IMR-90 (cell line): Measurements from ENCODE around the gene PLEKHH1. TPM values are rescaled to one million over a fixed set of nuclear protein-coding genes. Genes with fewer than 3 reads are reported as not detected.
"Not testable (repeated sequence)": the region's sequence is repeated elsewhere in the genome, so short reads cannot be mapped to it uniquely, and the experiment has no call there.

ENCODE experiments used
- ATAC-seq: fragments of 200-7000 bp; cut with Tn5 transposase; 2 replicates; pipeline ENCODE4 v1.9.1; 2020; ENCODE audit warnings: low read depth, mild to moderate bottlenecking, moderate library complexity
- BruUV-seq: library from RNA; stranded (reverse); fragments of 400-500 nt; replicated peaks from 2 replicates; lab custom pipeline; 2021; lab: Mats Ljungman, UMichigan
- CTCF ChIA-PET: fragments of 300-600 bp; formaldehyde crosslinking; extraction: SDS; loops from one replicate; lab custom pipeline; 2021; ENCODE audit warnings: antibody characterized with exemption; lab: Yijun Ruan, JAX
- POLR2A ChIA-PET: fragments of 300-600 bp; sonication (Branson Sonifier 250); formaldehyde crosslinking; loops from one replicate; lab custom pipeline; 2022; ENCODE audit warnings: antibody characterized with exemption; ENCODE audit not compliant: unreplicated experiment; lab: Charles Lee
- DNase-seq: peaks from one replicate; pipeline ENCODE4 v3.0.0; 2013
- H2AFZ ChIP-seq: replicated peaks from 2 replicates; pipeline ENCODE3; 2013; ENCODE audit warnings: low read length, mild to moderate bottlenecking; ENCODE audit not compliant: poor library complexity
- H2AK5ac ChIP-seq: 2 replicates; pipeline ENCODE4 v1.6.1; 2013; ENCODE audit warnings: low read depth, low read length, inconsistent platforms
- H2AK9ac ChIP-seq: replicated peaks from 2 replicates; pipeline ENCODE3; 2013; ENCODE audit warnings: mild to moderate bottlenecking, low read depth, low read length, moderate library complexity; ENCODE audit not compliant: poor library complexity
- H2BK120ac ChIP-seq: 2 replicates; pipeline ENCODE4 v1.6.1; 2013; ENCODE audit warnings: low read depth, low read length, inconsistent platforms
- H2BK15ac ChIP-seq: 3 replicates; pipeline ENCODE4 v1.6.1; 2013; ENCODE audit warnings: low read depth, low read length, inconsistent platforms
- H2BK20ac ChIP-seq: 2 replicates; pipeline ENCODE4 v1.6.1; 2013; ENCODE audit warnings: low read depth, mild to moderate bottlenecking, inconsistent platforms, low read length, moderate library complexity
- H2BK5ac ChIP-seq: 2 replicates; pipeline ENCODE4 v1.6.1; 2013; ENCODE audit warnings: mild to moderate bottlenecking, low read depth, low read length, inconsistent platforms; ENCODE audit not compliant: poor library complexity, severe bottlenecking
- H3K14ac ChIP-seq: replicated peaks from 2 replicates; pipeline ENCODE4 v1.6.1; 2013; ENCODE audit warnings: low read depth, low read length, inconsistent platforms
- H3K18ac ChIP-seq: 2 replicates; pipeline ENCODE4 v1.6.1; 2013; ENCODE audit warnings: low read depth, low read length, control low read depth
- H3K23ac ChIP-seq: 2 replicates; pipeline ENCODE4 v1.6.1; 2013; ENCODE audit warnings: low read depth, low read length, inconsistent platforms
- H3K27ac ChIP-seq: 2 replicates; pipeline ENCODE4 v1.5.1; 2013; ENCODE audit warnings: mild to moderate bottlenecking, control low read depth, low read length; ENCODE audit not compliant: insufficient read depth
- H3K27me3 ChIP-seq: 2 replicates; pipeline ENCODE4 v1.6.1; 2013; ENCODE audit warnings: low read length; ENCODE audit not compliant: control insufficient read depth, insufficient read depth
- H3K36me3 ChIP-seq: 2 replicates; pipeline ENCODE4 v1.6.1; 2013; ENCODE audit warnings: low read length, mixed read lengths; ENCODE audit not compliant: control insufficient read depth, insufficient read depth
- H3K4ac ChIP-seq: 2 replicates; pipeline ENCODE4 v1.6.1; 2013; ENCODE audit warnings: low read depth, low read length, inconsistent platforms
- H3K4me1 ChIP-seq: 2 replicates; pipeline ENCODE4 v1.6.1; 2013; ENCODE audit warnings: low read length, mixed read lengths; ENCODE audit not compliant: control insufficient read depth, insufficient read depth
- H3K4me2 ChIP-seq: 2 replicates; pipeline ENCODE4 v1.6.1; 2013; ENCODE audit warnings: low read depth, mild to moderate bottlenecking, control low read depth, low read length, moderate library complexity
- H3K4me3 ChIP-seq: 2 replicates; pipeline ENCODE4 v1.5.1; 2013; ENCODE audit warnings: low read depth, mild to moderate bottlenecking, control low read depth, low read length, moderate library complexity; ENCODE audit not compliant: insufficient read depth
- H3K56ac ChIP-seq: 2 replicates; pipeline ENCODE4 v1.6.1; 2013; ENCODE audit warnings: low read length, inconsistent platforms; ENCODE audit not compliant: insufficient read depth; ENCODE audit errors: extremely low read depth
- H3K79me1 ChIP-seq, 2 experiments: 2 replicates each; pipeline ENCODE4 v1.6.1; 2013; ENCODE audit warnings: low read length in 2 of 2, inconsistent platforms in 1 of 2, low read depth in 1 of 2
- H3K9ac ChIP-seq: 2 replicates; pipeline ENCODE4 v1.6.1; 2013; ENCODE audit warnings: low read depth, low read length, control low read depth
- H3K9me1 ChIP-seq: 2 replicates; pipeline ENCODE4 v1.6.1; 2013; ENCODE audit warnings: low read length, inconsistent platforms; ENCODE audit not compliant: insufficient read depth
- H3K9me3 ChIP-seq: 2 replicates; pipeline ENCODE4 v1.6.1; 2013; ENCODE audit warnings: low read length; ENCODE audit not compliant: control insufficient read depth, insufficient read depth
- H4K20me1 ChIP-seq: 2 replicates; pipeline ENCODE4 v1.6.1; 2013; ENCODE audit warnings: low read length, inconsistent platforms; ENCODE audit not compliant: insufficient read depth
- H4K5ac ChIP-seq: 2 replicates; pipeline ENCODE4 v1.6.1; 2013; ENCODE audit warnings: mild to moderate bottlenecking, low read depth, low read length, control low read depth
- H4K8ac ChIP-seq, 2 experiments: 2 replicates each; pipeline ENCODE4 v1.6.1; 2013; ENCODE audit warnings: low read depth in 2 of 2, low read length in 2 of 2, control low read depth in 1 of 2, inconsistent platforms in 1 of 2
- H4K91ac ChIP-seq: 2 replicates; pipeline ENCODE4 v1.6.1; 2013; ENCODE audit warnings: low read depth, low read length, inconsistent platforms; ENCODE audit not compliant: insufficient read depth
- WGBS, 2 experiments: methylation state at CpG; one replicate each; pipeline versions ENCODE4 v1.1.5 to v1.1.7; 2013; ENCODE audit warnings: missing lambda C conversion rate in 2 of 2; ENCODE audit not compliant: insufficient read length in 1 of 2; ENCODE audit errors: extremely low coverage in 2 of 2; 5-methylcytosine and 5-hydroxymethylcytosine counted together
- dilution Hi-C: fragments of 300-500 bp; cut with HindIII; formaldehyde crosslinking; loops from one replicate; pipeline ENCODE4 v1.14.3; 2018; ENCODE audit warnings: low sequenced_read_pairs; ENCODE audit not compliant: unreplicated experiment
- in situ Hi-C: fragments of 300-500 bp; cut with MboI; formaldehyde crosslinking; loops from 3 replicates; pipeline ENCODE4 v1.14.3; 2019; ENCODE audit warnings: low sequenced_read_pairs, inconsistent platforms, mixed read lengths
- intact Hi-C: fragments of 100-400 bp; cut with micrococcal nuclease; formaldehyde crosslinking; loops from 2 replicates; pipeline ENCODE4 v1.10.0; 2022
- polyA plus RNA-seq, 3 experiments: library from polyadenylated mRNA; depleted of rRNA; stranded (reverse); fragments of >200 nt; gene quantifications; 2 replicates each; pipeline ENCODE4 v1.2.3, GENCODE V29; 2012; ENCODE audit warnings: low replicate concordance in 1 of 3
- total RNA-seq: library from RNA; depleted of rRNA; stranded (reverse); fragments of >200 nt; gene quantifications from 2 replicates; pipeline ENCODE4 v1.2.3, GENCODE V29; 2012

The PLEKHH1 gene
- total and polyA plus RNA-seq, 2 of the 4 experiments (the other 2 are of a cell fraction), result under 0.01 to 0.34 TPM

GRCh38 chr14:67626131-67626530, 93.0 kb downstream of the PLEKHH1 start:
- POLR2A ChIA-PET, H3K14ac ChIP-seq, H3K27me3 ChIP-seq, H3K56ac ChIP-seq, H3K4me1 ChIP-seq, BruUV-seq, H4K8ac ChIP-seq, H2BK120ac ChIP-seq, H3K27ac ChIP-seq, in situ Hi-C loops, H3K9me1 ChIP-seq, H3K23ac ChIP-seq, H3K4me2 ChIP-seq, H2AK5ac ChIP-seq, H4K20me1 ChIP-seq, CTCF ChIA-PET, H3K4me3 ChIP-seq, H4K91ac ChIP-seq, H2BK15ac ChIP-seq, H2BK5ac ChIP-seq, DNase-seq, H3K18ac ChIP-seq, dilution Hi-C loops, H2AFZ ChIP-seq, H3K9ac ChIP-seq, H3K9me3 ChIP-seq, H4K5ac ChIP-seq, ATAC-seq, H3K36me3 ChIP-seq, H2BK20ac ChIP-seq, H2AK9ac ChIP-seq, H3K4ac ChIP-seq, intact Hi-C loops, H3K79me1 ChIP-seq: not testable (repeated sequence)
- WGBS, 2 experiments, result no CpG with 5 or more reads among the region's 1 CpG
